ENCODE measurements around the gene COX4I2.

Gene COX4I2

DNA sequence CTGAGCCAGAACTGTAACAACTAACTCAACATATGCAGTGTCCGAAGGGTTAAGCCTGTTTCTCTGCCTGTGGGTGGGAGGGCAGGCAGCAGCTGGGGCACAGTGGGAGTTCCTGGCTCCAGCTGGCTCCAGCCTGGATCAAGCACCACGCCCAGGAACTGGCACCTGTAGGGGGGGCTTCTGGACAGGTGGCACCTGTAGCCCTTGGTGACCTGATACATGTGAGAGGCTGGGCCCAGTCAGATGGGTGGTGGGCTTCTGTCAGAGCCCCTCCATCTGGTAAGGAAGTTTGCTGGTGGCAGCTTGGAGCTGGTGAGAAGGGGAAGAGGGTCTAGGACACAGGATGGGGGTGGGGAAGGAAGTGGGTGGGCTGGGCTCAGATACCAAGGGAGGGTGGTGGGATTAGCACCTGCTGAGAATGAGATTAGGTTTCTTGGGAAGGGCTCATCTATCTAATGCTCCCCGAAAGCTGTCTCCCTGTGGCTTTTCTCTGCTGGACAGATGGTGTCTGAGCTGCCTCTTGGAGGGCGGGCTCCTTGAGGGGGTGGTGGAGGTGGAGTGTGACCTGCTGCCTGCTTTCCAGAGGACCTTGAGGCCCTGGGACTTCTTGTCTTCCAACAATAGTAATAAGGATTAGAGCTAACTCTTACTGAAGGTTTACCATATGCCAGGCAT, 56.4 kb downstream of the COX4I2 start:
- DNase-seq: no peak
- Mint-ChIP-seq H3K4me1 (peaks cover 62% of the 10 kb centered on the region), H3K27ac (peak overlapping the region; percentile 73), H3K4me3 (no peak overlapping the region), H3K27me3 (no peaks in the 10 kb centered on the region), H3K9me3 (no peaks in the 10 kb centered on the region), H3K36me3 (peaks cover 38% of the 10 kb centered on the region)
- CTCF ChIA-PET: interaction anchor here (0.5 to 6.1 kb wide), 6 partner anchors 13 to 32 kb away, joined by 3 to 46 read pairs (median 6); no protein-coding TSS in a partner anchor

Measured in activated naive CD4-positive, alpha-beta T cell treated with anti-CD3 and anti-CD28 coated beads, Interleukin-2, amount 10 ng/mL, durations not matched to agents 7 days and 5 days (primary cell).